SJCRH30 (cell line): ENCODE measurements around the gene ZNF677. TPM values are rescaled to one million over a fixed set of nuclear protein-coding genes. Genes with fewer than 3 reads are reported as not detected.
"Not testable (repeated sequence)": the region's sequence is repeated elsewhere in the genome, so short reads cannot be mapped to it uniquely, and the experiment has no call there.

ENCODE experiments used
- DNase-seq, 2 experiments: peaks; one replicate each; pipeline ENCODE4 v3.0.0-alpha.2; 2015 to 2020
- H3K27ac ChIP-seq: fragments of 250-450 bp; sonication (Bioruptor Pico); 2 replicates; pipeline ENCODE4 v1.5.1; 2020; ENCODE audit warnings: mild to moderate bottlenecking, moderate library complexity
- H3K27me3 ChIP-seq: fragments of 250-450 bp; sonication (Bioruptor Pico); 2 replicates; pipeline ENCODE4 v1.5.1; 2020; ENCODE audit warnings: mild to moderate bottlenecking, moderate library complexity
- H3K36me3 ChIP-seq: fragments of 250-450 bp; sonication (Bioruptor Pico); 2 replicates; pipeline ENCODE4 v1.5.1; 2020; ENCODE audit warnings: mild to moderate bottlenecking, moderate library complexity
- H3K4me1 ChIP-seq: fragments of 250-450 bp; sonication (Bioruptor Pico); 2 replicates; pipeline ENCODE4 v1.5.1; 2020; ENCODE audit warnings: mild to moderate bottlenecking, moderate library complexity
- H3K4me3 ChIP-seq: fragments of 250-450 bp; sonication (Bioruptor Pico); 2 replicates; pipeline ENCODE4 v1.5.1; 2020; ENCODE audit warnings: mild to moderate bottlenecking, moderate library complexity
- H3K9me3 ChIP-seq: fragments of 250-450 bp; sonication (Bioruptor Pico); replicated peaks from 2 replicates; pipeline ENCODE4 v1.5.1; 2020; ENCODE audit warnings: mild to moderate bottlenecking, moderate library complexity
- total RNA-seq: library from RNA; depleted of rRNA; stranded (reverse); fragments of >200 nt; shearing (Covaris generic); gene quantifications from 2 replicates; pipeline ENCODE4 v1.2.3, GENCODE V29; 2014; rRNA removed

Gene ZNF677
- total RNA-seq, 1 experiment from 2014 or later = 13.1 TPM

GRCh38 chr19:53222716-53223115, 32.0 kb downstream of the ZNF677 start:
- not testable (repeated sequence) for DNase-seq, H3K4me1 ChIP-seq, H3K36me3 ChIP-seq, H3K9me3 ChIP-seq, H3K4me3 ChIP-seq, H3K27me3 ChIP-seq, H3K27ac ChIP-seq

GRCh38 chr19:53212703-53213320, 41.9 kb downstream of the ZNF677 start:
- Histone ChIP-seq H3K27ac (no peak overlapping the region), H3K36me3 (no peaks in the 10 kb centered on the region), H3K4me3 (no peak overlapping the region), H3K27me3 (no peaks in the 10 kb centered on the region), H3K4me1 (no peaks in the 10 kb centered on the region), H3K9me3 (peaks cover 18% of the 10 kb centered on the region)
- DNase-seq = no peak

GRCh38 chr19:53211554-53211953, 43.1 kb downstream of the ZNF677 start:
- H3K4me3 ChIP-seq, DNase-seq, H3K27ac ChIP-seq, H3K27me3 ChIP-seq, H3K36me3 ChIP-seq, H3K4me1 ChIP-seq: not testable (repeated sequence)
- peaks cover 18% of the 10 kb centered on the region for H3K9me3 ChIP-seq

GRCh38 chr19:53196777-53197396, 57.8 kb downstream of the ZNF677 start:
- Histone ChIP-seq H3K27me3 (no peaks in the 10 kb centered on the region), H3K9me3 (no peaks in the 10 kb centered on the region; the same call in 1 of the 2 replicates), H3K4me3 (peak overlapping the region; percentile 71), H3K36me3 (no peaks in the 10 kb centered on the region), H3K27ac (peak overlapping the region; percentile 33; the same call in 1 of the 2 replicates), H3K4me1 (no peaks in the 10 kb centered on the region; the same call in 1 of the 2 replicates)
- DNase-seq = peak; percentile 94 to 97

GRCh38 chr19:53195265-53195903, 59.3 kb downstream of the ZNF677 start:
- Histone ChIP-seq H3K27me3 (no peaks in the 10 kb centered on the region), H3K27ac (no peak overlapping the region), H3K36me3 (peaks cover 9% of the 10 kb centered on the region), H3K4me1 (no peaks in the 10 kb centered on the region; the same call in 1 of the 2 replicates), H3K9me3 (no peaks in the 10 kb centered on the region; the same call in none of the 2 replicates), H3K4me3 (no peak overlapping the region)
- peak; percentile 55 to 84 for DNase-seq

GRCh38 chr19:53193535-53194222, 61.0 kb downstream of the ZNF677 start:
- Histone ChIP-seq H3K27ac (no peak overlapping the region), H3K9me3 (no peaks in the 10 kb centered on the region; the same call in none of the 2 replicates), H3K4me1 (no peaks in the 10 kb centered on the region; the same call in 1 of the 2 replicates), H3K4me3 (peak overlapping the region; percentile 82), H3K36me3 (peaks cover 11% of the 10 kb centered on the region), H3K27me3 (no peaks in the 10 kb centered on the region)
- DNase-seq = no peak

- Histone ChIP-seq H3K4me1 (no peaks in the 10 kb centered on the region; the same call in 1 of the 2 replicates), H3K4me3 (peak within 1 kb of the TSS; percentile 82), H3K27me3 (no peaks in the 10 kb centered on the region), H3K27ac (peak within 1 kb of the TSS; percentile 54), H3K36me3 (peaks cover 11% of the 10 kb centered on the region), H3K9me3 (no peaks in the 10 kb centered on the region; the same call in none of the 2 replicates)
- peak; percentile 90 for DNase-seq
These were observed 61.7 kb downstream of the ZNF677 start, which contains the start of gene ZNF665 for GRCh38 chr19:53192771-53193534. TSS of gene ZNF665 (minus strand) at chr19:53193358. CDS start at chr19:53182898, 10,460 bp downstream.

- H3K27me3 ChIP-seq = no peaks in the 10 kb centered on the region
- no peaks in the 10 kb centered on the region for H3K4me1 ChIP-seq
- H3K9me3 ChIP-seq = no peaks in the 10 kb centered on the region; the same call in none of the 2 replicates
- H3K27ac ChIP-seq = no peak overlapping the region
- H3K36me3 ChIP-seq = peaks cover 11% of the 10 kb centered on the region
- no peak for DNase-seq
- H3K4me3 ChIP-seq = no peak overlapping the region
These were observed 64.4 kb downstream of the ZNF677 start for GRCh38 chr19:53190253-53190652.

- not testable (repeated sequence) for H3K4me3 ChIP-seq, DNase-seq, H3K27me3 ChIP-seq, H3K4me1 ChIP-seq, H3K9me3 ChIP-seq, H3K27ac ChIP-seq
- H3K36me3 ChIP-seq = peaks cover 11% of the 10 kb centered on the region
These were observed 64.9 kb downstream of the ZNF677 start for GRCh38 chr19:53189691-53190198.

Other genes starting within 250 kb of the ZNF677 start
- gene ERVV-1, start 241.0 kb downstream of the ZNF677 start, total RNA-seq = not detected in 2 replicates
- not detected in 2 replicates for gene ERVV-2, start 210.1 kb downstream of the ZNF677 start, total RNA-seq
- gene ZNF160, start 151.5 kb downstream of the ZNF677 start, total RNA-seq = 23.0 and 26.9 TPM in 2 replicates
- gene ZNF415, start 122.0 kb downstream of the ZNF677 start, total RNA-seq = 9.0 and 10.6 TPM in 2 replicates
- 15.5 and 17.5 TPM in 2 replicates for gene ZNF347, start 95.8 kb downstream of the ZNF677 start, total RNA-seq
- gene ZNF665, start 61.5 kb downstream of the ZNF677 start, total RNA-seq = 2.6 and 2.9 TPM in 2 replicates
- not detected in 2 replicates for gene VN1R2, start 3.4 kb upstream of the ZNF677 start, total RNA-seq
- not detected in 2 replicates for gene VN1R4, start 12.8 kb upstream of the ZNF677 start, total RNA-seq
- 13.6 TPM in 2 replicates for gene ZNF845, start 78.9 kb upstream of the ZNF677 start, total RNA-seq
- 12.2 and 14.7 TPM in 2 replicates for gene ZNF525, start 110.8 kb upstream of the ZNF677 start, total RNA-seq
- gene ZNF765, start 140.3 kb upstream of the ZNF677 start, total RNA-seq = 14.3 and 15.4 TPM in 2 replicates
- 15.7 and 15.8 TPM in 2 replicates for gene ZNF761, start 177.1 kb upstream of the ZNF677 start, total RNA-seq
- 7.3 and 9.2 TPM in 2 replicates for gene ZNF813, start 212.9 kb upstream of the ZNF677 start, total RNA-seq